Erythroblast (primary cell): ENCODE data around the gene C20orf173.

Source experiments
- GATA1 ChIP-seq: IDR thresholded peaks from 2 replicates; pipeline ENCODE4 v1.6.1; 2011; ENCODE audit warnings: low read depth, mild to moderate bottlenecking, control low read depth, low read length, moderate library complexity
- POLR2A ChIP-seq: IDR thresholded peaks from 2 replicates; pipeline ENCODE4 v1.6.1; 2011; ENCODE audit warnings: mild to moderate bottlenecking, low read length

DNA sequence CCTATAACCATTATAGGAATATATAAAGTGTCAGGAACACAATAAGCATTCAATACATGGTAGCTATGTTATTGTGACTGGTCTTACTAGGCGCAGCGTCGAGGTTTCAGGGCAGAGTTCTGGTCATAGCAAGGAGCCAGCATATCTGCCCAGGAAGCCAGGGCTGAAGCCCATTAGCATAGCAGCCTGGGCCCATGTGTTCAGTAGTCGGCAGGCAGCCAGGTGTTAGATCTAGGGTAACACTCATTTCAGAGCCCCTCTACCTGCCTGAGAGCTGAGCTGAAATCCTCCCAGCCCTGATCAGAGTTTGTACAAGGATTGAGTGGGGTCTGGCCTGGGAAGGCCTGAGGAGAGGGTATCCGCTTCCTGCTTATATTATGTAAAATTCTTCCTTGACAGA lies 32.1 kb downstream of the C20orf173 start:
- TF ChIP-seq POLR2A (no peak), GATA1 (no peak)
